ENCODE measurements around the gene CFAP126.
"Not testable (repeated sequence)": the region's sequence is repeated elsewhere in the genome, so short reads cannot be mapped to it uniquely, and the experiment has no call there.

CFAP126 gene

GRCh38 chr1:161367684-161368400 is at the start of gene CFAP126:
TSS of gene CFAP126 (minus strand) at chr1:161367876. CDS start at chr1:161367868, 8 bp downstream.
- H3K9me3 ChIP-seq (ENCODE audit: control insufficient read depth, insufficient read depth, low read length), result no peaks in the 10 kb centered on the region
- peaks cover 9% of the 10 kb centered on the region for H3K4me1 ChIP-seq (ENCODE audit: control insufficient read depth, low read length)
- H3K4me2 ChIP-seq (ENCODE audit: low read length), result no peak within 1 kb of the TSS
- no peaks in the 10 kb centered on the region for H3K27me3 ChIP-seq (ENCODE audit: control insufficient read depth, low read length)
- no peaks in the 10 kb centered on the region for H3K9me2 ChIP-seq (replicated peaks; ENCODE audit: control insufficient read depth, low read length)
- no peaks in the 10 kb centered on the region for H3K79me2 ChIP-seq (ENCODE audit: control insufficient read depth, low read length)
- no peak within 1 kb of the TSS for H3K4me3 ChIP-seq (ENCODE audit: low read length)
- H3K36me3 ChIP-seq (ENCODE audit: control insufficient read depth, low read length), result peaks cover 7% of the 10 kb centered on the region; the same call in 1 of the 2 replicates
- TF ChIP-seq EZH2phosphoT487 (IDR thresholded peaks at IDR 0.05; ENCODE audit: borderline replicate concordance, low read length) (no peak), CTCF (IDR thresholded peaks at IDR 0.05; ENCODE audit: low read depth, low read length, poor library complexity, severe bottlenecking) (peak; percentile 48)
- no peaks in the 10 kb centered on the region for H4K20me1 ChIP-seq (ENCODE audit: control insufficient read depth, insufficient read depth, low read depth, low read length)
- no peak within 1 kb of the TSS for H3K27ac ChIP-seq (ENCODE audit: low read depth, low read length)
- no peaks in the 10 kb centered on the region for H3F3A ChIP-seq (ENCODE audit: control insufficient read depth, insufficient read depth)

- H3F3A ChIP-seq (ENCODE audit: control insufficient read depth, insufficient read depth); H3K27ac ChIP-seq (ENCODE audit: low read depth, low read length); H3K27me3 ChIP-seq (ENCODE audit: control insufficient read depth, low read length); H3K4me1 ChIP-seq (ENCODE audit: control insufficient read depth, low read length); H3K4me2 ChIP-seq (ENCODE audit: low read length); H4K20me1 ChIP-seq (ENCODE audit: control insufficient read depth, insufficient read depth, low read depth, low read length); H3K79me2 ChIP-seq (ENCODE audit: control insufficient read depth, low read length); H3K9me3 ChIP-seq (ENCODE audit: control insufficient read depth, insufficient read depth, low read length); H3K4me3 ChIP-seq (ENCODE audit: low read length); H3K36me3 ChIP-seq (ENCODE audit: control insufficient read depth, low read length); H3K9me2 ChIP-seq (replicated peaks; ENCODE audit: control insufficient read depth, low read length): not testable (repeated sequence)
Observed at GRCh38 chr1:161413050-161413449, 45.4 kb upstream of the CFAP126 start.

GRCh38 chr1:161410636-161410970 is 42.9 kb upstream of the CFAP126 start:
- not testable (repeated sequence) for H3K27me3 ChIP-seq (ENCODE audit: control insufficient read depth, low read length); H3K4me3 ChIP-seq (ENCODE audit: low read length); H3K9me2 ChIP-seq (replicated peaks; ENCODE audit: control insufficient read depth, low read length); H3K4me2 ChIP-seq (ENCODE audit: low read length); H3K4me1 ChIP-seq (ENCODE audit: control insufficient read depth, low read length); H3K9me3 ChIP-seq (ENCODE audit: control insufficient read depth, insufficient read depth, low read length); H3K36me3 ChIP-seq (ENCODE audit: control insufficient read depth, low read length); H3K27ac ChIP-seq (ENCODE audit: low read depth, low read length); H3F3A ChIP-seq (ENCODE audit: control insufficient read depth, insufficient read depth); H4K20me1 ChIP-seq (ENCODE audit: control insufficient read depth, insufficient read depth, low read depth, low read length); H3K79me2 ChIP-seq (ENCODE audit: control insufficient read depth, low read length)

GRCh38 chr1:161409848-161410635 is 42.4 kb upstream of the CFAP126 start:
- H3K27ac ChIP-seq (ENCODE audit: low read depth, low read length); H3K4me2 ChIP-seq (ENCODE audit: low read length): not testable (repeated sequence)

More at GRCh38 chr1:161409848-161410635, 42.4 kb upstream of the CFAP126 start:
- H3K4me3 ChIP-seq (ENCODE audit: low read length); H3F3A ChIP-seq (ENCODE audit: control insufficient read depth, insufficient read depth); H3K79me2 ChIP-seq (ENCODE audit: control insufficient read depth, low read length); H3K9me2 ChIP-seq (replicated peaks; ENCODE audit: control insufficient read depth, low read length); H3K36me3 ChIP-seq (ENCODE audit: control insufficient read depth, low read length); H3K4me1 ChIP-seq (ENCODE audit: control insufficient read depth, low read length); H3K27me3 ChIP-seq (ENCODE audit: control insufficient read depth, low read length); H3K9me3 ChIP-seq (ENCODE audit: control insufficient read depth, insufficient read depth, low read length); H4K20me1 ChIP-seq (ENCODE audit: control insufficient read depth, insufficient read depth, low read depth, low read length): not testable (repeated sequence)

All from DOHH2 (cell line).